IMR-90 (cell line): ENCODE results near the gene RGS4. TPM values are rescaled to one million over a fixed set of nuclear protein-coding genes. Genes with fewer than 3 reads are reported as not detected.

Source experiments
- ATAC-seq: fragments of 200-7000 bp; cut with Tn5 transposase; 2 replicates; pipeline ENCODE4 v1.9.1; 2020; ENCODE audit warnings: low read depth, mild to moderate bottlenecking, moderate library complexity
- BruUV-seq: library from RNA; stranded (reverse); fragments of 400-500 nt; replicated peaks from 2 replicates; lab custom pipeline; 2021; lab: Mats Ljungman, UMichigan
- CTCF ChIA-PET: fragments of 300-600 bp; formaldehyde crosslinking; extraction: SDS; loops from one replicate; lab custom pipeline; 2021; ENCODE audit warnings: antibody characterized with exemption; lab: Yijun Ruan, JAX
- POLR2A ChIA-PET: fragments of 300-600 bp; sonication (Branson Sonifier 250); formaldehyde crosslinking; loops from one replicate; lab custom pipeline; 2022; ENCODE audit warnings: antibody characterized with exemption; ENCODE audit not compliant: unreplicated experiment; lab: Charles Lee
- DNase-seq: peaks from one replicate; pipeline ENCODE4 v3.0.0; 2013
- H2AFZ ChIP-seq: replicated peaks from 2 replicates; pipeline ENCODE3; 2013; ENCODE audit warnings: low read length, mild to moderate bottlenecking; ENCODE audit not compliant: poor library complexity
- H2AK5ac ChIP-seq: 2 replicates; pipeline ENCODE4 v1.6.1; 2013; ENCODE audit warnings: low read depth, low read length, inconsistent platforms
- H2AK9ac ChIP-seq: replicated peaks from 2 replicates; pipeline ENCODE3; 2013; ENCODE audit warnings: mild to moderate bottlenecking, low read depth, low read length, moderate library complexity; ENCODE audit not compliant: poor library complexity
- H2BK120ac ChIP-seq: 2 replicates; pipeline ENCODE4 v1.6.1; 2013; ENCODE audit warnings: low read depth, low read length, inconsistent platforms
- H2BK15ac ChIP-seq: 3 replicates; pipeline ENCODE4 v1.6.1; 2013; ENCODE audit warnings: low read depth, low read length, inconsistent platforms
- H2BK20ac ChIP-seq: 2 replicates; pipeline ENCODE4 v1.6.1; 2013; ENCODE audit warnings: low read depth, mild to moderate bottlenecking, inconsistent platforms, low read length, moderate library complexity
- H2BK5ac ChIP-seq: 2 replicates; pipeline ENCODE4 v1.6.1; 2013; ENCODE audit warnings: mild to moderate bottlenecking, low read depth, low read length, inconsistent platforms; ENCODE audit not compliant: poor library complexity, severe bottlenecking
- H3K14ac ChIP-seq: replicated peaks from 2 replicates; pipeline ENCODE4 v1.6.1; 2013; ENCODE audit warnings: low read depth, low read length, inconsistent platforms
- H3K18ac ChIP-seq: 2 replicates; pipeline ENCODE4 v1.6.1; 2013; ENCODE audit warnings: low read depth, low read length, control low read depth
- H3K23ac ChIP-seq: 2 replicates; pipeline ENCODE4 v1.6.1; 2013; ENCODE audit warnings: low read depth, low read length, inconsistent platforms
- H3K27ac ChIP-seq: 2 replicates; pipeline ENCODE4 v1.5.1; 2013; ENCODE audit warnings: mild to moderate bottlenecking, control low read depth, low read length; ENCODE audit not compliant: insufficient read depth
- H3K27me3 ChIP-seq: 2 replicates; pipeline ENCODE4 v1.6.1; 2013; ENCODE audit warnings: low read length; ENCODE audit not compliant: control insufficient read depth, insufficient read depth
- H3K36me3 ChIP-seq: 2 replicates; pipeline ENCODE4 v1.6.1; 2013; ENCODE audit warnings: low read length, mixed read lengths; ENCODE audit not compliant: control insufficient read depth, insufficient read depth
- H3K4ac ChIP-seq: 2 replicates; pipeline ENCODE4 v1.6.1; 2013; ENCODE audit warnings: low read depth, low read length, inconsistent platforms
- H3K4me1 ChIP-seq: 2 replicates; pipeline ENCODE4 v1.6.1; 2013; ENCODE audit warnings: low read length, mixed read lengths; ENCODE audit not compliant: control insufficient read depth, insufficient read depth
- H3K4me2 ChIP-seq: 2 replicates; pipeline ENCODE4 v1.6.1; 2013; ENCODE audit warnings: low read depth, mild to moderate bottlenecking, control low read depth, low read length, moderate library complexity
- H3K4me3 ChIP-seq: 2 replicates; pipeline ENCODE4 v1.5.1; 2013; ENCODE audit warnings: low read depth, mild to moderate bottlenecking, control low read depth, low read length, moderate library complexity; ENCODE audit not compliant: insufficient read depth
- H3K56ac ChIP-seq: 2 replicates; pipeline ENCODE4 v1.6.1; 2013; ENCODE audit warnings: low read length, inconsistent platforms; ENCODE audit not compliant: insufficient read depth; ENCODE audit errors: extremely low read depth
- H3K79me1 ChIP-seq, 2 experiments: 2 replicates each; pipeline ENCODE4 v1.6.1; 2013; ENCODE audit warnings: low read length in 2 of 2, inconsistent platforms in 1 of 2, low read depth in 1 of 2
- H3K9ac ChIP-seq: 2 replicates; pipeline ENCODE4 v1.6.1; 2013; ENCODE audit warnings: low read depth, low read length, control low read depth
- H3K9me1 ChIP-seq: 2 replicates; pipeline ENCODE4 v1.6.1; 2013; ENCODE audit warnings: low read length, inconsistent platforms; ENCODE audit not compliant: insufficient read depth
- H3K9me3 ChIP-seq: 2 replicates; pipeline ENCODE4 v1.6.1; 2013; ENCODE audit warnings: low read length; ENCODE audit not compliant: control insufficient read depth, insufficient read depth
- H4K20me1 ChIP-seq: 2 replicates; pipeline ENCODE4 v1.6.1; 2013; ENCODE audit warnings: low read length, inconsistent platforms; ENCODE audit not compliant: insufficient read depth
- H4K5ac ChIP-seq: 2 replicates; pipeline ENCODE4 v1.6.1; 2013; ENCODE audit warnings: mild to moderate bottlenecking, low read depth, low read length, control low read depth
- H4K8ac ChIP-seq, 2 experiments: 2 replicates each; pipeline ENCODE4 v1.6.1; 2013; ENCODE audit warnings: low read depth in 2 of 2, low read length in 2 of 2, control low read depth in 1 of 2, inconsistent platforms in 1 of 2
- H4K91ac ChIP-seq: 2 replicates; pipeline ENCODE4 v1.6.1; 2013; ENCODE audit warnings: low read depth, low read length, inconsistent platforms; ENCODE audit not compliant: insufficient read depth
- BHLHE40 ChIP-seq: fragments of 150-350 bp; IDR thresholded peaks from 2 replicates; pipeline ENCODE4 v1.6.1; 2016; ENCODE audit warnings: mild to moderate bottlenecking, low read depth, low read length
- CEBPB ChIP-seq: IDR thresholded peaks from 2 replicates; pipeline ENCODE4 v1.6.1; 2012; ENCODE audit warnings: low read depth, low read length, improper control_type of control experiment
- CHD1 ChIP-seq: IDR thresholded peaks from 2 replicates; pipeline ENCODE4 v1.6.1; 2012; ENCODE audit warnings: low read depth, low read length, improper control_type of control experiment
- CTCF ChIP-seq: conservative IDR thresholded peaks from 2 replicates; pipeline ENCODE4 v1.5.1; 2012; ENCODE audit warnings: mild to moderate bottlenecking, low read depth, low read length, improper control_type of control experiment
- ELK1 ChIP-seq: fragments of 150-350 bp; IDR thresholded peaks from 2 replicates; pipeline ENCODE4 v1.6.1; 2016; ENCODE audit warnings: low read depth, mild to moderate bottlenecking, low read length, moderate library complexity, borderline replicate concordance
- FOS ChIP-seq: fragments of 150-350 bp; IDR thresholded peaks from 2 replicates; pipeline ENCODE4 v1.6.1; 2016; ENCODE audit warnings: low read depth, low read length
- MAFK ChIP-seq: IDR thresholded peaks from 2 replicates; pipeline ENCODE4 v1.6.1; 2012; ENCODE audit warnings: low read depth, low read length, improper control_type of control experiment
- MAZ ChIP-seq: IDR thresholded peaks from 2 replicates; pipeline ENCODE4 v1.6.1; 2012; ENCODE audit warnings: low read depth, mild to moderate bottlenecking, low read length, improper control_type of control experiment, moderate library complexity, borderline replicate concordance
- MXI1 ChIP-seq: IDR thresholded peaks from 2 replicates; pipeline ENCODE4 v1.6.1; 2012; ENCODE audit warnings: low read depth, mild to moderate bottlenecking, low read length, moderate library complexity, borderline replicate concordance
- NFE2L2 ChIP-seq: fragments of 150-350 bp; IDR thresholded peaks from 2 replicates; pipeline ENCODE4 v1.6.1; 2016; ENCODE audit warnings: low read depth, mild to moderate bottlenecking, low read length
- POLR2A ChIP-seq: IDR thresholded peaks from 2 replicates; pipeline ENCODE4 v1.6.1; 2012; ENCODE audit warnings: mild to moderate bottlenecking, low read depth, low read length
- RAD21 ChIP-seq: IDR thresholded peaks from 2 replicates; pipeline ENCODE4 v1.6.1; 2012; ENCODE audit warnings: low read length, improper control_type of control experiment
- RCOR1 ChIP-seq: IDR thresholded peaks from 2 replicates; pipeline ENCODE4 v1.6.1; 2012; ENCODE audit warnings: mild to moderate bottlenecking, low read length, improper control_type of control experiment; ENCODE audit not compliant: insufficient replicate concordance
- RFX5 ChIP-seq: IDR thresholded peaks from 2 replicates; pipeline ENCODE4 v1.8.0; 2012; ENCODE audit warnings: low read depth, mild to moderate bottlenecking, low read length, moderate library complexity
- SMC3 ChIP-seq: fragments of 150-350 bp; IDR thresholded peaks from 2 replicates; pipeline ENCODE4 v1.6.1; 2016; ENCODE audit warnings: low read depth, mild to moderate bottlenecking, antibody characterized with exemption, low read length, moderate library complexity
- USF2 ChIP-seq: fragments of 150-350 bp; IDR thresholded peaks from 2 replicates; pipeline ENCODE4 v1.6.1; 2017; ENCODE audit warnings: mild to moderate bottlenecking, antibody characterized with exemption, low read length, low read depth
- WGBS, 2 experiments: methylation state at CpG; one replicate each; pipeline versions ENCODE4 v1.1.5 to v1.1.7; 2013; ENCODE audit warnings: missing lambda C conversion rate in 2 of 2; ENCODE audit not compliant: insufficient read length in 1 of 2; ENCODE audit errors: extremely low coverage in 2 of 2; 5-methylcytosine and 5-hydroxymethylcytosine counted together
- dilution Hi-C: fragments of 300-500 bp; cut with HindIII; formaldehyde crosslinking; loops from one replicate; pipeline ENCODE4 v1.14.3; 2018; ENCODE audit warnings: low sequenced_read_pairs; ENCODE audit not compliant: unreplicated experiment
- in situ Hi-C: fragments of 300-500 bp; cut with MboI; formaldehyde crosslinking; loops from 3 replicates; pipeline ENCODE4 v1.14.3; 2019; ENCODE audit warnings: low sequenced_read_pairs, inconsistent platforms, mixed read lengths
- intact Hi-C: fragments of 100-400 bp; cut with micrococcal nuclease; formaldehyde crosslinking; loops from 2 replicates; pipeline ENCODE4 v1.10.0; 2022
- polyA plus RNA-seq, 3 experiments: library from polyadenylated mRNA; depleted of rRNA; stranded (reverse); fragments of >200 nt; gene quantifications; 2 replicates each; pipeline ENCODE4 v1.2.3, GENCODE V29; 2012; ENCODE audit warnings: low replicate concordance in 1 of 3
- total RNA-seq: library from RNA; depleted of rRNA; stranded (reverse); fragments of >200 nt; gene quantifications from 2 replicates; pipeline ENCODE4 v1.2.3, GENCODE V29; 2012

Gene RGS4
- total and polyA plus RNA-seq, 2 of the 4 experiments (the other 2 are of a cell fraction) = 202 to 538 TPM

GRCh38 chr1:163107655-163108054, 38.5 kb downstream of the RGS4 start:
- Histone ChIP-seq H4K20me1 (no peaks in the 10 kb centered on the region), H4K91ac (no peak overlapping the region), H2BK15ac (no peak overlapping the region), H3K9me1 (no peaks in the 10 kb centered on the region), H2BK120ac (no peak overlapping the region), H3K4me2 (no peak overlapping the region), H3K9ac (no peak overlapping the region), H3K23ac (no peak overlapping the region), H4K5ac (no peak overlapping the region), H2AK9ac (no peak overlapping the region), H3K79me1 (no peaks in the 10 kb centered on the region), H3K27ac (no peak overlapping the region), H3K9me3 (no peaks in the 10 kb centered on the region), H3K14ac (no peak overlapping the region), H2AK5ac (no peak overlapping the region), H2BK20ac (no peak overlapping the region), H3K4ac (no peak overlapping the region), H3K56ac (no peak overlapping the region), H2AFZ (no peak overlapping the region), H3K27me3 (no peaks in the 10 kb centered on the region), H3K18ac (no peak overlapping the region), H2BK5ac (no peak overlapping the region), H4K8ac (no peak overlapping the region), H3K36me3 (no peaks in the 10 kb centered on the region), H3K4me3 (no peak overlapping the region), H3K4me1 (no peaks in the 10 kb centered on the region)
- intact Hi-C loops (no loop called here), dilution Hi-C loops (no loop called here), in situ Hi-C loops (no loop called here)
- no CpG with 5 or more reads among the region's 5 CpGs for WGBS, 2 experiments
- ATAC-seq (no peak), DNase-seq (no peak)
- TF ChIP-seq MAFK (no peak), NFE2L2 (no peak), USF2 (no peak), CHD1 (no peak), POLR2A (no peak), SMC3 (no peak), RFX5 (no peak), FOS (no peak), MXI1 (no peak), BHLHE40 (no peak), CEBPB (no peak), CTCF (no peak), RAD21 (no peak), RCOR1 (no peak), MAZ (no peak), ELK1 (no peak)
- POLR2A ChIA-PET = no interaction called here
- CTCF ChIA-PET = no interaction called here
- no TSS peak for BruUV-seq
